ENCODE data around the gene RNASE7. TPM values are rescaled to one million over a fixed set of nuclear protein-coding genes. Genes with fewer than 3 reads are reported as not detected.

RNASE7 gene
- polyA plus RNA-seq, 1 of the 3 experiments (the other 2 are of a cell fraction), result not detected

Other genes starting within 250 kb of the RNASE7 start
- not detected in 2 replicates for gene RNASE1, start 239.5 kb upstream of the RNASE7 start, polyA plus RNA-seq (2012; rRNA removed)
- not detected in 2 replicates for gene RNASE3, start 151.0 kb upstream of the RNASE7 start, polyA plus RNA-seq (2012; rRNA removed)
- gene RNASE2, start 86.9 kb upstream of the RNASE7 start, polyA plus RNA-seq (2012; rRNA removed), result not detected in 2 replicates
- 104 and 144 TPM in 2 replicates for gene METTL17, start 52.4 kb upstream of the RNASE7 start, polyA plus RNA-seq (2012; rRNA removed)
- not detected in 2 replicates for gene SLC39A2, start 43.1 kb upstream of the RNASE7 start, polyA plus RNA-seq (2012; rRNA removed)
- 15.8 and 15.9 TPM in 2 replicates for gene NDRG2, start 17.3 kb upstream of the RNASE7 start, polyA plus RNA-seq (2012; rRNA removed)
- gene TPPP2, start 12.1 kb upstream of the RNASE7 start, polyA plus RNA-seq (2012; rRNA removed), result not detected in 2 replicates
- 0.10 TPM in 1 of 2 replicates, not detected in the other for gene RNASE13, start 7.6 kb upstream of the RNASE7 start, polyA plus RNA-seq (2012; rRNA removed)
- gene RNASE8, start 15.5 kb downstream of the RNASE7 start, polyA plus RNA-seq (2012; rRNA removed), result not detected in 2 replicates
- gene ARHGEF40, start 27.9 kb downstream of the RNASE7 start, polyA plus RNA-seq (2012; rRNA removed), result 58.8 and 64.2 TPM in 2 replicates
- 22.1 and 24.1 TPM in 2 replicates for gene ZNF219, start 56.3 kb downstream of the RNASE7 start, polyA plus RNA-seq (2012; rRNA removed)
- 0.82 and 0.94 TPM in 2 replicates for gene TMEM253, start 58.7 kb downstream of the RNASE7 start, polyA plus RNA-seq (2012; rRNA removed)
- not detected in 2 replicates for gene OR5AU1, start 113.7 kb downstream of the RNASE7 start, polyA plus RNA-seq (2012; rRNA removed)
- 341 and 500 TPM in 2 replicates for gene HNRNPC, start 227.1 kb downstream of the RNASE7 start, polyA plus RNA-seq (2012; rRNA removed)
- not detected in 2 replicates for gene RPGRIP1, start 237.7 kb downstream of the RNASE7 start, polyA plus RNA-seq (2012; rRNA removed)